Left lobe of liver (tissue), 2 donors: ENCODE data around the gene CT47B1. TPM values are rescaled to one million over a fixed set of nuclear protein-coding genes. Genes with fewer than 3 reads are reported as not detected.
"Not testable (repeated sequence)": the region's sequence is repeated elsewhere in the genome, so short reads cannot be mapped to it uniquely, and the experiment has no call there.

ENCODE experiments used
- ATAC-seq: fragments of 200-7000 bp; cut with Tn5 transposase; one replicate; pipeline ENCODE4 v1.9.1; 2020; ENCODE audit warnings: mild to moderate bottlenecking, moderate library complexity
- DNase-seq: peaks from one replicate; pipeline ENCODE4 v3.0.0-alpha.2; 2020; ENCODE audit warnings: low spot score
- total RNA-seq: library from RNA; stranded (reverse); gene quantifications from one replicate; pipeline ENCODE4 v1.2.1, GENCODE V29; 2021
- donor health status: DM: no; HTN: no; CAD: no; lungs with moderate emphysema.
- donor health status: DM: no; HTN: yes; CAD: no.

Gene CT47B1
- not detected for total RNA-seq

GRCh38 chrX:120875766-120876165 is at the start of gene CT47B1:
Gene CT47B1 (minus strand): TSS chrX:120875866. CDS start chrX:120875670, 196 bp downstream.
- DNase-seq, ATAC-seq: not testable (repeated sequence)

GRCh38 chrX:120874678-120875557 is 748 bp downstream of the CT47B1 start:
- DNase-seq (no peak), ATAC-seq (no peak)

DNA sequence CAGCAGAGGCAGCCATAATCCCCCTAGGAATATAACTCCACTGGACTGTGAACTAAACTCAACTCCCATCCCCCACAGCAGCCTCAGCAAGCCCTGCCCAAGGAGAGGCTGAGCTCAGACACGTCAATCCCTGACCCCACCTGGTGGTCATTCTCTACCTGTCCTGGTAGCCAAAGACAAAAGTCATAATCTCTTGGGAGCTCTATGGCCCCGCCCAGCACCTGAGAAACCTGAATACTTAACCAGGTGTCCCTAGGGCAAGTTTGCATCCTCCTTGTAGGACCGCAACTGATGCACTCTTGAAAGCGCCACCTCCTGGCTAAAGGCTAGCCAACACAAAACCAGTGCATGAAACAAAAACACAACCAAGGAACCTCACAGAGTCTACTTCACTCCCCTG is 18.4 kb downstream of the CT47B1 start:
- no peak for DNase-seq
- no peak for ATAC-seq

GRCh38 chrX:120840827-120841226 is 34.8 kb downstream of the CT47B1 start:
- DNase-seq = no peak
- no peak for ATAC-seq

DNA sequence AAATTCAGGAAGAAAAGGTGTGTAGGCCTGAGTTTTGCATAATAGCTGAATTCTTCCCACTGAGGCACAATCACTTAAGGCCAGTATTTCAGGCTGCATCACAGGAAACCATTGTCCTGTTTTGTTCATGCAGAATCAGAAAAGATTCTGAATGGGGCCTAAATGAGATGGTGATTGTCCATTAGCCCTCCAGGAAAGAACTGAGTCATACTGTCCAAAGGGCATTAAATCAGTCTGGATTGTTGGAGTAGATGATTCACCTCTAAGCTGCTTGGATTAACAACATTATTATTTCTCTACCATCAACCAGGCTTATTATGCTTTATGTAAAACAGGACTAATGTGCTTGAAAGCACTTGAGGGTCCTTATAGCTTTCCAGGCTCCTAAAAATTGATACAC is 36.2 kb downstream of the CT47B1 start:
- DNase-seq (no peak), ATAC-seq (no peak)

DNA sequence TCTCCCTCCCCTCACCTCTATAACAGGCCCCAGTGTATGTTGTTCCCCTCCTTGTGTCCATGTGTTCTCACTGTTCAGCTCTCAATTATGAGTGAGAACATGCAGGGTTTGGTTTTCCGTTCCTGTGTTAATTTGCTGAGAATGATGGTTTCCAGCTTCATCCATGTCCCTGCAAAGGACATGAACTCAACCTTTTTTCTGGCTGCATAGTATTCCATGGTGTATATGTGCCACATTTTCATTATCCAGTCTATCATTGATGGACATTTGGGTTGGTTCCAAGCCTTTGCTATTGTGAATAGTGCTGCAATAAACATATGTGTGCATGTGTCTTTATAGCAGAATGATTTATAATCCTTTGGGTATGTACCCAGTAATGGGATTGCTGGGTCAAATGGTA is 48.5 kb downstream of the CT47B1 start:
- not testable (repeated sequence) for ATAC-seq, DNase-seq

GRCh38 chrX:120825146-120825545 is 50.5 kb downstream of the CT47B1 start:
- ATAC-seq (no peak), DNase-seq (no peak)

- ATAC-seq (no peak), DNase-seq (no peak)
Measured at GRCh38 chrX:120824021-120824420, 51.6 kb downstream of the CT47B1 start.

DNA sequence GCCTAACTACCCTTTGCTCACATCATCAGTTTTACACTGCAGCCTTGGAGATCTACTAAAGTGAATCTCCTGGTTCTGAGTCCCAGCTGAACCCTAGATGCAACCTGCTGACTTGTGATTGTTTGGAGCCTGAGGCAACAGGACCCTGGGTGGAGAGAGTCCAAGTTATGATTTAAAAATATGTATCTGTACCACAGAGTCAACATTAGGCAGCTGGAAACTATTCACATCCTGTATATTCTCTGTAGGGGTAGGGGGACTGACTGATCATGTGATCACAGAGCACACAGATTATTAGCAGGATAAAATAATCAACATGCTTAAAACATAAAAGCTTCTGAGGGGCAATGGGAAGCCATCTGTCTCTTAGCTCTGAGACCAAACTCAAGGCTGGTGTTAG is 52.1 kb downstream of the CT47B1 start:
- DNase-seq (no peak), ATAC-seq (no peak)

Other genes starting within 250 kb of the CT47B1 start
- gene C1GALT1C1, start 245.8 kb downstream of the CT47B1 start, total RNA-seq = 12.5 TPM
- not detected for gene CT47A11, start 61.3 kb upstream of the CT47B1 start, total RNA-seq
- not detected for gene CT47A10, start 66.2 kb upstream of the CT47B1 start, total RNA-seq
- gene CT47A9, start 71.0 kb upstream of the CT47B1 start, total RNA-seq = not detected
- not detected for gene CT47A8, start 75.9 kb upstream of the CT47B1 start, total RNA-seq
- not detected for gene CT47A7, start 80.7 kb upstream of the CT47B1 start, total RNA-seq
- not detected for gene CT47A6, start 85.6 kb upstream of the CT47B1 start, total RNA-seq
- not detected for gene CT47A5, start 90.5 kb upstream of the CT47B1 start, total RNA-seq
- not detected for gene CT47A4, start 95.3 kb upstream of the CT47B1 start, total RNA-seq
- not detected for gene CT47A3, start 100.2 kb upstream of the CT47B1 start, total RNA-seq
- not detected for gene CT47A2, start 105.1 kb upstream of the CT47B1 start, total RNA-seq
- not detected for gene CT47A1, start 109.9 kb upstream of the CT47B1 start, total RNA-seq
- 3.7 TPM for gene GLUD2, start 171.7 kb upstream of the CT47B1 start, total RNA-seq